ENCODE data around the gene TBXT.

DNA sequence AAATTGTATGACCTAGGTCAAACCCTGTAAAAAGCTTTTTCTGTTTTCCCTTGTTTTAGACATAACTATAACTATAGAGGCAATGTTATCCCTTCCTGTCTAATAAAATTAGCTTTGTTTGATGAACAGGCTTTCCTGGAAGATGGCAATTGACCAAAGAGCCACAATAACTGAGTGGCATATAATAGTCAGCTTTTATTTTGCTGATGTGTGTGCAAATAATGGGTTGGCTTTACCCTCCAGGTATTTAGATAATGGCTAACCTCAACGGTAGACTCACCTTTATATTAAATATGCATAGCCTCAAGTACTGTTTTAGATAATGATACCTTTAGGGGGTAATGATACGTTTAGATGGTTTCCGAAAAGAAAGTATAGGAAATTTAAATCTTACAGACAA is 15.0 kb downstream of the TBXT start:
- TF ChIP-seq TAF1 (IDR thresholded peaks at IDR 0.05; ENCODE audit: borderline replicate concordance, low read depth, low read length) (no peak), POLR2A (IDR thresholded peaks at IDR 0.05; ENCODE audit: low read depth, low read length) (no peak)

Measured in GM12892 (cell line).